H9 (cell line): ENCODE results near the gene MYBPC2. TPM values are rescaled to one million over a fixed set of nuclear protein-coding genes. Genes with fewer than 3 reads are reported as not detected.
A peak's percentile ranks its signal among the peaks of the same experiment; 100 is the strongest.

ENCODE experiments used
- DNase-seq: peaks from one replicate; pipeline ENCODE4 v3.0.0-alpha.2; 2017
- H2AFZ ChIP-seq: one replicate; pipeline ENCODE4 v1.6.1; 2013; ENCODE audit warnings: mild to moderate bottlenecking, low read length, control low read depth, moderate library complexity
- H2AK5ac ChIP-seq: 2 replicates; pipeline ENCODE4 v1.6.1; 2013; ENCODE audit warnings: low read length, control low read depth, mixed read lengths; ENCODE audit not compliant: insufficient read length
- H2BK120ac ChIP-seq: one replicate; pipeline ENCODE4 v1.6.1; 2013; ENCODE audit warnings: low read depth, mild to moderate bottlenecking, low read length, control low read depth, inconsistent platforms; ENCODE audit not compliant: poor library complexity, severe bottlenecking
- H2BK12ac ChIP-seq: 2 replicates; pipeline ENCODE4 v1.6.1; 2013; ENCODE audit warnings: low read length, control low read depth, mixed read lengths, low read depth; ENCODE audit not compliant: insufficient read length
- H2BK15ac ChIP-seq: 2 replicates; pipeline ENCODE4 v1.6.1; 2013; ENCODE audit warnings: low read depth, low read length, control low read depth
- H2BK20ac ChIP-seq: one replicate; pipeline ENCODE4 v1.6.1; 2013; ENCODE audit warnings: low read depth, mild to moderate bottlenecking, low read length, control low read depth, inconsistent platforms; ENCODE audit not compliant: poor library complexity, severe bottlenecking
- H2BK5ac ChIP-seq: 2 replicates; pipeline ENCODE4 v1.6.1; 2013; ENCODE audit warnings: low read length, control low read depth, mixed read lengths; ENCODE audit not compliant: insufficient read length
- H3K14ac ChIP-seq: 2 replicates; pipeline ENCODE4 v1.6.1; 2013; ENCODE audit warnings: low read length, control low read depth; ENCODE audit not compliant: insufficient read depth
- H3K18ac ChIP-seq: 2 replicates; pipeline ENCODE4 v1.6.1; 2013; ENCODE audit warnings: low read depth, mild to moderate bottlenecking, mixed read lengths, low read length, control low read depth; ENCODE audit not compliant: insufficient read length
- H3K23ac ChIP-seq: 2 replicates; pipeline ENCODE4 v1.6.1; 2013; ENCODE audit warnings: low read length, control low read depth, mixed read lengths, low read depth; ENCODE audit not compliant: insufficient read length
- H3K23me2 ChIP-seq: 2 replicates; pipeline ENCODE4 v1.6.1; 2013; ENCODE audit warnings: low read depth, mild to moderate bottlenecking, mixed read lengths, low read length, control low read depth; ENCODE audit not compliant: insufficient read length, poor library complexity, severe bottlenecking
- H3K27ac ChIP-seq: 2 replicates; pipeline ENCODE4 v1.5.1; 2013; ENCODE audit warnings: low read length, control low read depth, mixed read lengths, low read depth; ENCODE audit not compliant: insufficient read length
- H3K27me3 ChIP-seq: 2 replicates; pipeline ENCODE4 v1.6.1; 2013; ENCODE audit warnings: low read length, control low read depth, inconsistent platforms; ENCODE audit not compliant: insufficient read depth
- H3K4ac ChIP-seq: 2 replicates; pipeline ENCODE4 v1.6.1; 2013; ENCODE audit warnings: low read depth, mild to moderate bottlenecking, control low read depth, inconsistent platforms, low read length, moderate library complexity
- H3K4me1 ChIP-seq: 2 replicates; pipeline ENCODE4 v1.6.1; 2013; ENCODE audit warnings: low read length, control low read depth, inconsistent platforms; ENCODE audit not compliant: insufficient read depth
- H3K4me2 ChIP-seq: 2 replicates; pipeline ENCODE4 v1.6.1; 2013; ENCODE audit warnings: low read length, control low read depth, mixed read lengths; ENCODE audit not compliant: insufficient read length, insufficient read depth
- H3K56ac ChIP-seq: 2 replicates; pipeline ENCODE4 v1.6.1; 2013; ENCODE audit warnings: low read depth, mild to moderate bottlenecking, mixed read lengths, low read length, control low read depth; ENCODE audit not compliant: insufficient read length
- H3K79me1 ChIP-seq: 2 replicates; pipeline ENCODE4 v1.6.1; 2013; ENCODE audit warnings: low read depth, mild to moderate bottlenecking, moderate library complexity, low read length, control low read depth, inconsistent platforms; ENCODE audit not compliant: insufficient read depth, poor library complexity, severe bottlenecking
- H3K79me2 ChIP-seq: 2 replicates; pipeline ENCODE4 v1.6.1; 2013; ENCODE audit warnings: low read length, control low read depth, inconsistent platforms; ENCODE audit not compliant: insufficient read depth
- H3K9ac ChIP-seq: 2 replicates; pipeline ENCODE4 v1.6.1; 2013; ENCODE audit warnings: low read length, control low read depth, mixed read lengths; ENCODE audit not compliant: insufficient read length; ENCODE audit errors: extremely low read depth
- H3K9me3 ChIP-seq: one replicate; pipeline ENCODE4 v1.6.1; 2013; ENCODE audit warnings: low read depth, low read length, inconsistent platforms; ENCODE audit not compliant: control insufficient read depth
- H3T11ph ChIP-seq: one replicate; pipeline ENCODE4 v1.6.1; 2013; ENCODE audit warnings: mild to moderate bottlenecking, low read length, control low read depth, inconsistent platforms
- H4K20me1 ChIP-seq: one replicate; pipeline ENCODE4 v1.6.1; 2013; ENCODE audit not compliant: control insufficient read depth, insufficient read length, insufficient read depth
- H4K5ac ChIP-seq: 2 replicates; pipeline ENCODE4 v1.6.1; 2013; ENCODE audit warnings: low read depth, mild to moderate bottlenecking, mixed read lengths, low read length, control low read depth; ENCODE audit not compliant: insufficient read length
- H4K8ac ChIP-seq: replicated peaks from 2 replicates; pipeline ENCODE4 v1.6.1; 2013; ENCODE audit warnings: low read length, control low read depth, mixed read lengths, low read depth; ENCODE audit not compliant: insufficient read length
- H4K91ac ChIP-seq: 2 replicates; pipeline ENCODE4 v1.6.1; 2013; ENCODE audit warnings: low read depth, mild to moderate bottlenecking, moderate library complexity, mixed read lengths, low read length, control low read depth; ENCODE audit not compliant: insufficient read length
- H3K27ac Mint-ChIP-seq, 3 experiments: 2 replicates in 2 of 3; 3 replicates in 1 of 3; pipeline ENCODE4 v1.8.0; 2020 to 2021; ENCODE audit warnings: mixed read lengths in 3 of 3, mild to moderate bottlenecking in 1 of 3, moderate library complexity in 1 of 3
- H3K27me3 Mint-ChIP-seq: 2 replicates; pipeline ENCODE4 v1.8.0; 2021; ENCODE audit warnings: low read depth, mild to moderate bottlenecking, moderate library complexity, mixed read lengths
- H3K36me3 Mint-ChIP-seq, 3 experiments: 2 replicates in 2 of 3; 3 replicates in 1 of 3; pipeline ENCODE4 v1.8.0; 2020 to 2021; ENCODE audit warnings: low read depth in 3 of 3, mixed read lengths in 3 of 3; ENCODE audit not compliant: insufficient read depth in 1 of 3
- H3K4me1 Mint-ChIP-seq, 2 experiments: 2 replicates each; pipeline ENCODE4 v1.8.0; 2020; ENCODE audit warnings: mixed read lengths in 2 of 2
- H3K4me3 Mint-ChIP-seq, 2 experiments: 2 replicates in 1 of 2; 3 replicates in 1 of 2; pipeline ENCODE4 v1.8.0; 2020 to 2021; ENCODE audit warnings: mild to moderate bottlenecking in 2 of 2, mixed read lengths in 2 of 2, moderate library complexity in 1 of 2
- H3K9me3 Mint-ChIP-seq, 2 experiments: 2 replicates in 1 of 2; 3 replicates in 1 of 2; pipeline ENCODE4 v1.8.0; 2020; ENCODE audit warnings: mild to moderate bottlenecking in 2 of 2, mixed read lengths in 2 of 2, moderate library complexity in 1 of 2
- WGBS: extraction: QIAGEN DNeasy Blood & Tissue Kit; methylation state at CpG from one replicate; pipeline ENCODE4 v1.1.7; 2013; ENCODE audit warnings: missing lambda C conversion rate, low lambda C conversion rate, mixed read lengths; ENCODE audit not compliant: insufficient read length; ENCODE audit errors: extremely low coverage; 5-methylcytosine and 5-hydroxymethylcytosine counted together
- total RNA-seq: library from RNA; stranded (reverse); gene quantifications from 2 replicates; pipeline ENCODE4 v1.2.1, GENCODE V29; 2021
- TF ChIP-seq, protein P1 (sequence below): fragments of 200-600 bp; sonication (generic); conservative IDR thresholded peaks from 3 replicates; pipeline ENCODE4 v1.8.0; 2021; ENCODE audit warnings: antibody characterized with exemption, mild to moderate bottlenecking

Gene MYBPC2
- total RNA-seq, 1 experiment from 2014 or later, result 4.9 TPM

DNA sequence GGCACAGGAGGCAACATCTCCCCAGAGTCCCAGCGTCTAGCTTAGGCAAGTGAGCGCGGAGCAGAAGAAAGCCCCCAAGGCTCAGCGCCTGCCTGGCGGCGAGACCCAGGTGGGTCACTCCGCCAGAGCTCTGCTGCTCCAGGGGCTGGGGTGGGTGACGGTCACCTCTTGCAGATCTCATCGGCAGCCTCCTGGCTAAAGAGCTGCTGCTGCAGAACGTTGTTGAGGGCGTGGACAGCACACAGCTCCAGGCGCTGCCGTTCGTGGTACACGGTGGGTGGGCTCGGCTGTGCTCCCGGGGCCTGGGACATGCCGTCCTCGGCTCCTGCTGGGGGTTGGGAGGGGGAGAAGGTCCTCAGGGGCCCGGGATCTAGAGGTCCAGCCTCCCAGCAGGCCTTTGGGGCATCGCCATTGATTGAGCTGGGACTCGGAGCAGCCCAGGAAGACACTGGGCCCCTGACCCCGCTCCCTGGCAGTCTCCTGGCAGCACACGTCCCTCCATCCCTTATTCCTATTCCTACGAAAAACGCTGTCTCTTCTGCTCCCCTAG lies 77.5 kb downstream of the MYBPC2 start:
- H2BK5ac ChIP-seq, result no peak overlapping the region
- H3K23me2 ChIP-seq, result no peaks in the 10 kb centered on the region
- DNase-seq, result no peak
- TF ChIP-seq, protein P1, sequence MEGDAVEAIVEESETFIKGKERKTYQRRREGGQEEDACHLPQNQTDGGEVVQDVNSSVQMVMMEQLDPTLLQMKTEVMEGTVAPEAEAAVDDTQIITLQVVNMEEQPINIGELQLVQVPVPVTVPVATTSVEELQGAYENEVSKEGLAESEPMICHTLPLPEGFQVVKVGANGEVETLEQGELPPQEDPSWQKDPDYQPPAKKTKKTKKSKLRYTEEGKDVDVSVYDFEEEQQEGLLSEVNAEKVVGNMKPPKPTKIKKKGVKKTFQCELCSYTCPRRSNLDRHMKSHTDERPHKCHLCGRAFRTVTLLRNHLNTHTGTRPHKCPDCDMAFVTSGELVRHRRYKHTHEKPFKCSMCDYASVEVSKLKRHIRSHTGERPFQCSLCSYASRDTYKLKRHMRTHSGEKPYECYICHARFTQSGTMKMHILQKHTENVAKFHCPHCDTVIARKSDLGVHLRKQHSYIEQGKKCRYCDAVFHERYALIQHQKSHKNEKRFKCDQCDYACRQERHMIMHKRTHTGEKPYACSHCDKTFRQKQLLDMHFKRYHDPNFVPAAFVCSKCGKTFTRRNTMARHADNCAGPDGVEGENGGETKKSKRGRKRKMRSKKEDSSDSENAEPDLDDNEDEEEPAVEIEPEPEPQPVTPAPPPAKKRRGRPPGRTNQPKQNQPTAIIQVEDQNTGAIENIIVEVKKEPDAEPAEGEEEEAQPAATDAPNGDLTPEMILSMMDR, result no peak
- H3K18ac ChIP-seq, result peak overlapping the region; percentile 40
- peak overlapping the region; percentile 36; the same call in 1 of the 2 replicates for H3K14ac ChIP-seq
- no CpG with 5 or more reads among the region's 26 CpGs for WGBS
- no peak overlapping the region for H2BK12ac ChIP-seq
- H3K27ac Mint-ChIP-seq, result peak overlapping the region in 2 of 3 experiments; percentile 89 to 97; a peak in 3 of 7 replicates
- H3K9me3 Mint-ChIP-seq, result no peaks in the 10 kb centered on the region; a peak in 1 of 5 replicates
- no peaks in the 10 kb centered on the region for H3K4me1 ChIP-seq
- H4K91ac ChIP-seq, result no peak overlapping the region
- no peaks in the 10 kb centered on the region for H4K20me1 ChIP-seq
- H3K4ac ChIP-seq, result no peak overlapping the region
- H3K27ac ChIP-seq, result no peak overlapping the region
- no peaks in the 10 kb centered on the region for H3K79me2 ChIP-seq
- H3K36me3 Mint-ChIP-seq, result no peaks in the 10 kb centered on the region; a peak in 1 of 7 replicates
- no peak overlapping the region for H3K9ac ChIP-seq
- H2AFZ ChIP-seq, result no peak overlapping the region
- H2BK15ac ChIP-seq, result no peak overlapping the region
- peaks cover 47% of the 10 kb centered on the region for H3K27me3 Mint-ChIP-seq
- H2AK5ac ChIP-seq, result no peak overlapping the region
- no peak overlapping the region for H3T11ph ChIP-seq
- no peak overlapping the region for H3K23ac ChIP-seq
- H3K27me3 ChIP-seq, result peaks cover 2% of the 10 kb centered on the region; the same call in 1 of the 2 replicates
- H2BK20ac ChIP-seq, result no peak overlapping the region
- no peak overlapping the region for H3K56ac ChIP-seq
- H2BK120ac ChIP-seq, result no peak overlapping the region
- no peaks in the 10 kb centered on the region for H3K9me3 ChIP-seq
- peaks cover 7 to 27% of the 10 kb centered on the region in 2 experiments for H3K4me1 Mint-ChIP-seq
- peak overlapping the region; percentile 81 to 87 for H3K4me3 Mint-ChIP-seq
- no peak overlapping the region for H4K5ac ChIP-seq
- H4K8ac ChIP-seq, result no peak overlapping the region
- peak overlapping the region; percentile 57 for H3K4me2 ChIP-seq
- no peaks in the 10 kb centered on the region for H3K79me1 ChIP-seq
